IPS-15b (cell line): ENCODE data around the gene ARHGEF16.
A peak's percentile ranks its signal among the peaks of the same experiment; 100 is the strongest.

ENCODE experiments used
- H3K27me3 ChIP-seq: one replicate; pipeline ENCODE4 v1.6.1; 2013; ENCODE audit warnings: low read length; ENCODE audit not compliant: control insufficient read depth, insufficient read depth
- H3K36me3 ChIP-seq: one replicate; pipeline ENCODE4 v1.6.1; 2013; ENCODE audit warnings: low read length; ENCODE audit not compliant: control insufficient read depth, insufficient read depth
- H3K4me1 ChIP-seq: one replicate; pipeline ENCODE4 v1.6.1; 2013; ENCODE audit warnings: mild to moderate bottlenecking, low read length; ENCODE audit not compliant: control insufficient read depth, insufficient read depth
- H3K4me3 ChIP-seq: one replicate; pipeline ENCODE4 v1.5.1; 2013; ENCODE audit warnings: low read depth, low read length
- H3K9ac ChIP-seq: one replicate; pipeline ENCODE4 v1.6.1; 2013; ENCODE audit warnings: low read depth, mild to moderate bottlenecking, low read length
- H3K9me3 ChIP-seq: one replicate; pipeline ENCODE4 v1.6.1; 2013; ENCODE audit warnings: mild to moderate bottlenecking, low read length; ENCODE audit not compliant: control insufficient read depth, insufficient read depth

Gene ARHGEF16

DNA sequence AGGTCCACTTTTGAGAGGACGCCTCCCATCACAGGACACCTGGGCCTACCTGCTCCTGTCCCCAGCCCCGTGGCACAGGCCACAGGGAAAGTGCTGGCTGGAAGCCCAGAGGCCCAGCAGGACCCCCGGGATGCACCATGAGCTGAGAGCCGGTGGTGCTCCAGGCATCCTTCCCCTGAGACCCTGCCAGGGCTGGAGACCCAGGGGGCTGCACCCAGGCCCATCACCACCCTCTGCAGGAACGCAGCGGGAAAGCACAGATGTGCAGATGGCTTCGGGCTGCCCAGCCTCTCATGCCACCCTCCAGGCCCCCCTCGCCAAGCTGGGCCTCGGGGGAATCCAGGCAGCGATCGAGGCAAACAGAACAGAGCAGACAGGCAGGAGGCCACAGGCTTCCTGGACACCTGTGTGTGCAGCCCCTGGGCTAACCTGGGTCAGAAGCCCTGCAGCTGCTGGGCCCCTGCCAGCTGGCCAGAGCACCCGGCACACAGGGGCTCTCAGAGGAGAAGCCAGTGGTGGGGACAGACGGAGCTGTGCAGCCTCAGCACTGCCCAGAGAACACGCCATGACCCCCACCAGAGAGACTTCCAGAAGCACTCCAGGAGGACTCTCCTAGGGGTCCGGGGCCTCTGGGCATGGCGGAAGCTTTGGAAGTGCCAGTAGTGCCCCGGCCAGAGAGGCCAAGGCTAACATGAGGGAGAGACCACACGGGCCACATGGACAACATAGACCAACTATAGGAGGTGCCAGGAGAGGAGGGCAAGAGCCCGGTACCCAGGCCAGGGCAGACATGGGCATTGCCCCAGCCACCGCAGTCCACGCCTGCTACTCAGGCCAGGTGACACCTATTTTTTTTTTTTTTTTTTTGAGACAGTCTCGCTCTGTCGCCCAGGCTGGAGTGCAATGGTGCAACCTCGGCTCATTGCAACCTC is 71.4 kb downstream of the ARHGEF16 start:
- H3K36me3 ChIP-seq, result no peaks in the 10 kb centered on the region
- no peak overlapping the region for H3K4me3 ChIP-seq
- no peaks in the 10 kb centered on the region for H3K27me3 ChIP-seq
- no peak overlapping the region for H3K9ac ChIP-seq
- no peaks in the 10 kb centered on the region for H3K9me3 ChIP-seq
- peaks cover 3% of the 10 kb centered on the region for H3K4me1 ChIP-seq

DNA sequence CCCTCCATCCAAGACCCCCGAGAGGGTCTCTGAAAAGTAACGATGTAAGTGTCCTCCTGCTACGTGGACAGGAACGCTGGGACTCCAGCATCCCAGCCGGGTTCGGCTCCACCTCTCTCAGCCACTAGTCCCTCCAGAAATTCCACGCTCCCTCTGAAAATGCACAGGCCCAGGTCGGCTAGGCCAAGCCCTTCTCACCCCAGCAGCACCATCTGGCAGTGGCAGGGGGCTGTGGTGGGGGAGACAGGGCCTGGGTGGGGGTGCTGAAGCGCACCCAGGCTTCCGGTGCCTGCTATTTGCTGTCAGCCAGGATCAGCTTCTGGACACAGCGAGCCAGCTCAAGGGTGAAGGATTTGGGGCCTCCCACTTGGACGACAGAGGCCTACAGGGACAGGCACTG is 73.3 kb downstream of the ARHGEF16 start:
- no peaks in the 10 kb centered on the region for H3K9me3 ChIP-seq
- no peaks in the 10 kb centered on the region for H3K36me3 ChIP-seq
- no peak overlapping the region for H3K9ac ChIP-seq
- H3K4me1 ChIP-seq, result peaks cover 3% of the 10 kb centered on the region
- H3K4me3 ChIP-seq, result no peak overlapping the region
- H3K27me3 ChIP-seq, result no peaks in the 10 kb centered on the region

DNA sequence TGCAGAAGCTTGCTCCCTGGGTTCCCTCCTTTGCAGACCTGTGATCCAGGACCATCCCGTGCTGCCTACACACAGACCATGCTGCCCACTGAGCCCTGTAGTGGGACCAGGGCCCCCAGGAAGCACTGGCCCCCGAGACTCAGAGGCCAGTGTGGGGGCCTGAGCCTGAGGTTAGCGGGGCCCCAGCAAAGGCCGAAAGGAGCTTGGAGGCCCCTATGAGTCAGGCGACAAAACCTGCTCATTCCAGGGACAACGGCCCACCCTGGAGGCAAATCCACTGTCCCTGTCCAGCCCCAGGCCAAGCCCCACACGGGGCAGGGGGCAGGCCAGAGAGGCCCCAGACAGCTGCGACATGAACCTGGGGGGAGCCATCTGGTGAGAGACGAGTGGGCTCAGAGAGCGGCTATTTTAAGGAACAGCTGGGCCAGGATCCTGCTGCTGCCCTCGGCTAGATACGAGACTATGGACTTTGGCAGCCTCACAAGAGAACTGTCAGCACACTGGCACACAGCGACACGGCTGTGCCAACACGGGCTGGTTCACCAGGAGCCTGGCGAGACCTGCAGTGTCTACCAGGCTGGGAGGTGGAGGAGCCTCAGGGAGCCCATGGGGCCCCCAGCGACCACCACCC is 74.7 kb downstream of the ARHGEF16 start:
- H3K9ac ChIP-seq, result no peak overlapping the region
- H3K9me3 ChIP-seq, result no peaks in the 10 kb centered on the region
- peaks cover 3% of the 10 kb centered on the region for H3K4me1 ChIP-seq

DNA sequence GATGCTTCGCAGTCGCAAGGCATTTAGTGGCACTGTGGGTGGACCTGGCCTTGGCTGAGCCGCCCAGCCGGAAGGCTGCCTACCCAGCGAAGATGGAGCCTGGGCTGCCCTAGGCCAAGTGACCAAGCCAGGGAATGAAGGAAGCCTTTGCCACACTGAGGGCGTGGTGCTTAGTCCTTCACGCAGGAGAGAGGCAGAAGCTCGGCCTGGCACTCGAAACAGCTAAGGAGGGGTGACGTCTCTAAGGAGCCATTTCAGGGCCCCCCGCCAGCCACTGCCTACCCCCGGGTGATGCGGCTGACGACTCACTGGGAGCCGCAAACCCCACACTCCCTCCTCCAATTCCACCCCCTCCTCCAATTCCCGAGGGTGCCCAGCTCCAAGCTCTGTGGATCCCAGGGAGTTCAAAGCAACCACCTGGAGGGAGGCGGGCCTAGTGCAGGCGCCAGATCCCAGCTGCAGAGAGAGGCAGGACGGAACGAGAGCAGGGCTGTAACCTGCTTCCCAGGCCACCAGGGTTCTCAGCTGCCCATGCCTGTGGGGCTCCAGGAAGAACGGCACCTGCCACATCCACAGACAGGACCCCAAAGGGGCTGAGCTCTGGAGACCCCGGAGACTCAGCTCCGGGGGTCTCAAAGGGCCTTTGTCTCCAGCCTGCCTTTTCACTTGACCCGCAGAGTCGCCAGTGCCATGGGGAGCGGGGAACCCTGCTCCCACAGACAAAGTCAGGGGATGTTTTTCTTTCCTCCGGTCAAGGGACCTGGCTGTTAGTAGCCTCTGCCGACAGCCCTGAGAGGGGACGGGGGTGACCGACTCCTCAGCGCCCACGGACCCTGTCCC is 75.8 kb downstream of the ARHGEF16 start:
- peak overlapping the region; percentile 52 for H3K4me3 ChIP-seq
- H3K9ac ChIP-seq, result peak overlapping the region; percentile 47
- H3K27me3 ChIP-seq, result no peaks in the 10 kb centered on the region
- no peaks in the 10 kb centered on the region for H3K36me3 ChIP-seq
- peaks cover 3% of the 10 kb centered on the region for H3K4me1 ChIP-seq
- no peaks in the 10 kb centered on the region for H3K9me3 ChIP-seq

More for the DNA sequence above, 74.7 kb downstream of the ARHGEF16 start:
- no peaks in the 10 kb centered on the region for H3K36me3 ChIP-seq
- no peak overlapping the region for H3K4me3 ChIP-seq
- H3K27me3 ChIP-seq, result no peaks in the 10 kb centered on the region
